ENCODE data around the gene LRPPRC.

- TF ChIP-seq CTCF (IDR thresholded peaks at IDR 0.05; ENCODE audit: low read length) (no peak), EZH2 (IDR thresholded peaks at IDR 0.05; ENCODE audit: borderline replicate concordance, low read length) (no peak)
Measured at GRCh38 chr2:43980902-43981301, 14.9 kb downstream of the LRPPRC start.

Measured in OCI-LY1 (cell line).